SK-N-SH (cell line): Measurements from ENCODE around the gene FBXO42. TPM values are rescaled to one million over a fixed set of nuclear protein-coding genes. Genes with fewer than 3 reads are reported as not detected.

Experiments used
- CTCF ChIA-PET: fragments of 300-600, 350-600 bp; formaldehyde crosslinking; extraction: SDS; loops from one replicate; lab custom pipeline; 2021; lab: Yijun Ruan, JAX
- POLR2A ChIA-PET: fragments of 350-600 bp; sonication (Branson Sonifier 250); formaldehyde crosslinking; extraction: SDS; loops from one replicate; lab custom pipeline; 2020; ENCODE audit warnings: antibody characterized with exemption, inconsistent platforms; lab: Yijun Ruan, JAX
- DNase-seq: peaks from one replicate; pipeline ENCODE4 v3.0.0; 2012
- H2AFZ ChIP-seq: fragments of 200-600 bp; sonication (generic); 2 replicates; pipeline ENCODE4 v1.8.1; 2016; ENCODE audit warnings: antibody characterized with exemption, mild to moderate bottlenecking, low read depth
- H3F3A ChIP-seq: fragments of 200-600 bp; sonication (generic); replicated peaks from 2 replicates; pipeline ENCODE3; 2016; ENCODE audit warnings: antibody characterized with exemption, mild to moderate bottlenecking; ENCODE audit not compliant: insufficient read depth
- H3K27ac ChIP-seq, 2 experiments: fragments of 200-500 bp in 1 of 2; fragments of 200-600 bp in 1 of 2; sonication (Bioruptor generic) in 1 of 2; sonication (generic), shearing (Covaris generic) in 1 of 2; 2 replicates each; pipeline versions ENCODE4 v1.5.1 to v1.6.1; 2014 to 2016; ENCODE audit warnings: low read depth in 2 of 2, inconsistent platforms in 1 of 2, low read length in 1 of 2, mild to moderate bottlenecking in 1 of 2, mixed read lengths in 1 of 2
- H3K27me3 ChIP-seq: fragments of 200-600 bp; sonication (generic), shearing (Covaris generic); 2 replicates; pipeline ENCODE4 v1.6.1; 2016; ENCODE audit warnings: mixed run types; ENCODE audit not compliant: insufficient read depth
- H3K36me3 ChIP-seq, 2 experiments: fragments of 200-500 bp in 1 of 2; fragments of 200-600 bp in 1 of 2; sonication (Bioruptor generic) in 1 of 2; sonication (generic) in 1 of 2; replicated peaks in 1 of 2; 2 replicates each; pipeline versions ENCODE3 to v1.5.1; 2014 to 2016; ENCODE audit warnings: low read length in 1 of 2, mild to moderate bottlenecking in 1 of 2; ENCODE audit not compliant: insufficient read depth in 2 of 2, control insufficient read depth in 1 of 2
- H3K4me1 ChIP-seq, 2 experiments: fragments of 200-500 bp in 1 of 2; fragments of 200-600 bp in 1 of 2; sonication (Bioruptor generic) in 1 of 2; sonication (generic), shearing (Covaris generic) in 1 of 2; 2 replicates each; pipeline versions ENCODE4 v1.5.1 to v1.6.1; 2014 to 2016; ENCODE audit warnings: low read depth in 1 of 2, low read length in 1 of 2, mixed run types in 1 of 2; ENCODE audit not compliant: insufficient read depth in 2 of 2, control insufficient read depth in 1 of 2
- H3K4me2 ChIP-seq: fragments of 200-600 bp; sonication (generic), shearing (Covaris generic); 2 replicates; pipeline ENCODE4 v1.6.1; 2017; ENCODE audit warnings: mixed run types
- H3K4me3 ChIP-seq, 2 experiments: fragments of 200-500 bp in 1 of 2; fragments of 200-600 bp in 1 of 2; sonication (Bioruptor generic) in 1 of 2; sonication (generic), shearing (Covaris generic) in 1 of 2; 2 replicates each; pipeline versions ENCODE4 v1.5.1 to v1.8.1; 2014 to 2016; ENCODE audit warnings: low read depth in 2 of 2, inconsistent platforms in 1 of 2, low read length in 1 of 2, mild to moderate bottlenecking in 1 of 2, mixed read lengths in 1 of 2, moderate library complexity in 1 of 2
- H3K79me2 ChIP-seq: fragments of 200-600 bp; sonication (generic); 2 replicates; pipeline ENCODE4 v1.8.1; 2017; ENCODE audit warnings: mild to moderate bottlenecking; ENCODE audit not compliant: insufficient read depth
- H3K9ac ChIP-seq: fragments of 200-600 bp; sonication (generic); 2 replicates; pipeline ENCODE4 v1.6.1; 2017; ENCODE audit warnings: mixed run types
- H3K9me2 ChIP-seq: fragments of 200-600 bp; sonication (generic); 2 replicates; pipeline ENCODE4 v1.6.1; 2017; ENCODE audit warnings: mixed run types
- H3K9me3 ChIP-seq: fragments of 200-600 bp; sonication (generic); 2 replicates; pipeline ENCODE4 v1.6.1; 2017; ENCODE audit warnings: mixed run types, mild to moderate bottlenecking, moderate library complexity
- H4K20me1 ChIP-seq: fragments of 200-600 bp; sonication (generic); 2 replicates; pipeline ENCODE4 v1.6.1; 2017; ENCODE audit warnings: mild to moderate bottlenecking, mixed run types; ENCODE audit not compliant: insufficient read depth
- EP300 ChIP-seq, 2 experiments: IDR thresholded peaks; 2 replicates each; pipeline versions ENCODE4 v1.4.0 to v1.6.1; 2012; ENCODE audit warnings: borderline replicate concordance in 1 of 2, low read depth in 1 of 2, low read length in 1 of 2
- FOSL2 ChIP-seq: IDR thresholded peaks from 2 replicates; pipeline ENCODE4 v1.4.0; 2012; ENCODE audit warnings: low read depth, mild to moderate bottlenecking, moderate library complexity, borderline replicate concordance
- FOXM1 ChIP-seq: IDR thresholded peaks from 2 replicates; pipeline ENCODE4 v1.4.0; 2012; ENCODE audit warnings: low read depth, mild to moderate bottlenecking
- GATA2 ChIP-seq: sonication (generic); formaldehyde crosslinking; IDR thresholded peaks from 2 replicates; pipeline ENCODE4 v1.5.0; 2020; ENCODE audit warnings: mild to moderate bottlenecking, missing genetic modification reagents
- NFIC ChIP-seq: IDR thresholded peaks from 2 replicates; pipeline ENCODE4 v1.4.0; 2012; ENCODE audit warnings: borderline replicate concordance
- RAD21 ChIP-seq: IDR thresholded peaks from 2 replicates; pipeline ENCODE4 v1.6.1; 2012; ENCODE audit warnings: mild to moderate bottlenecking, low read length
- RCOR1 ChIP-seq: fragments of 150-350 bp; IDR thresholded peaks from 2 replicates; pipeline ENCODE4 v1.6.1; 2017; ENCODE audit warnings: antibody characterized with exemption, low read length
- RFX5 ChIP-seq: IDR thresholded peaks from 2 replicates; pipeline ENCODE4 v1.6.1; 2012; ENCODE audit warnings: mild to moderate bottlenecking, improper control_type of control experiment, low read length
- RXRA ChIP-seq: IDR thresholded peaks from 2 replicates; pipeline ENCODE4 v1.4.0; 2012; ENCODE audit warnings: low read depth, mild to moderate bottlenecking, borderline replicate concordance
- SMC3 ChIP-seq: IDR thresholded peaks from 2 replicates; pipeline ENCODE4 v1.6.1; 2012; ENCODE audit warnings: low read depth, low read length, improper control_type of control experiment
- TAF1 ChIP-seq: IDR thresholded peaks from 2 replicates; pipeline ENCODE4 v1.6.1; 2012; ENCODE audit warnings: low read depth, mild to moderate bottlenecking, low read length, moderate library complexity, borderline replicate concordance
- WGBS: methylation state at CpG from one replicate; pipeline ENCODE4 v1.1.6; 2017; ENCODE audit warnings: low lambda C conversion rate; 5-methylcytosine and 5-hydroxymethylcytosine counted together
- polyA plus RNA-seq, 3 experiments: library from polyadenylated mRNA; depleted of rRNA; stranded (reverse); fragments of >200 nt; gene quantifications; 2 replicates each; pipeline ENCODE4 v1.2.3, GENCODE V29; 2012
- TF ChIP-seq, protein P1 (sequence below): fragments of 150-350 bp; IDR thresholded peaks from 2 replicates; pipeline ENCODE4 v1.6.1; 2016; ENCODE audit warnings: mild to moderate bottlenecking, low read depth, low read length
- TF ChIP-seq, protein P2 (sequence below): fragments of 150-350 bp; IDR thresholded peaks from 2 replicates; pipeline ENCODE4 v1.6.1; 2017; ENCODE audit warnings: antibody characterized with exemption, low read length, low read depth, borderline replicate concordance
- TF ChIP-seq, protein P3 (sequence below): IDR thresholded peaks from 2 replicates; pipeline ENCODE4 v1.4.0; 2012; ENCODE audit warnings: low read depth, borderline replicate concordance

Gene FBXO42
- polyA plus RNA-seq, 1 of the 3 experiments (the other 2 are of a cell fraction): 8.6 TPM

DNA sequence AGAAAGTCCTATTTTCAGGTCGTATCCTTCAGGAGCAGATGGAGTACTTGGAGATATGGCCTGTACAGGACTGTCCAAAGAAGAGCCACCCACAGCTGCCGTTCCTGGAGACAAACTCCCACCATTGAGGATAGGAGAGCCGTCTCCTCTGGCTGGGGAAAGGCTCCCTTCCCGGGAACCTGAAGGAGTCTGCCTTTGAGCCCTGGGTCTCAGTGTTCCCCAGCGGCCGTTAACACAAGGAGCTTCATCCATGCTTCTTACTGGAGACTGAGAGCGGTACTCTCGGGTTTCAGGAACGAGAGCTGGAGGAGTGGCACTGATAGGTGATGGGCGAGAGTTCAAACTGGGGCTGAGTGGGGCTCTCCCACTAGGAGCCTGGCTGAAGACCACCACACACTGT is 100.9 kb downstream of the FBXO42 start:
- no peaks in the 10 kb centered on the region for H3K9me3 ChIP-seq
- H4K20me1 ChIP-seq: no peaks in the 10 kb centered on the region
- H3K9me2 ChIP-seq: no peaks in the 10 kb centered on the region
- no peaks in the 10 kb centered on the region for H3K79me2 ChIP-seq
- DNase-seq: no peak
- POLR2A ChIA-PET: no interaction called here
- peaks cover 23 to 73% of the 10 kb centered on the region in 2 experiments for H3K4me1 ChIP-seq
- CTCF ChIA-PET: interaction anchor here (1.1 to 3.5 kb wide), 2 partner anchors 8 to 172 kb away, joined by 4 to 22 read pairs; no protein-coding TSS in a partner anchor
- no peaks in the 10 kb centered on the region for H3K27me3 ChIP-seq
- H3F3A ChIP-seq: peaks cover 16% of the 10 kb centered on the region
- H3K36me3 ChIP-seq: peaks cover 19 to 58% of the 10 kb centered on the region in 2 experiments
- TF ChIP-seq, protein P1, sequence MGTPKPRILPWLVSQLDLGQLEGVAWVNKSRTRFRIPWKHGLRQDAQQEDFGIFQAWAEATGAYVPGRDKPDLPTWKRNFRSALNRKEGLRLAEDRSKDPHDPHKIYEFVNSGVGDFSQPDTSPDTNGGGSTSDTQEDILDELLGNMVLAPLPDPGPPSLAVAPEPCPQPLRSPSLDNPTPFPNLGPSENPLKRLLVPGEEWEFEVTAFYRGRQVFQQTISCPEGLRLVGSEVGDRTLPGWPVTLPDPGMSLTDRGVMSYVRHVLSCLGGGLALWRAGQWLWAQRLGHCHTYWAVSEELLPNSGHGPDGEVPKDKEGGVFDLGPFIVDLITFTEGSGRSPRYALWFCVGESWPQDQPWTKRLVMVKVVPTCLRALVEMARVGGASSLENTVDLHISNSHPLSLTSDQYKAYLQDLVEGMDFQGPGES: no peak
- TF ChIP-seq RCOR1 (no peak), GATA2 (no peak), TAF1 (no peak), FOXM1 (no peak), FOSL2 (no peak), RXRA (no peak), SMC3 (no peak), NFIC (no peak), EP300 (IDR thresholded peaks at IDR 0.05; ENCODE audit: borderline replicate concordance in 1 of 2, low read depth in 1 of 2, low read length in 1 of 2) (no peak), RFX5 (no peak), RAD21 (no peak)
- TF ChIP-seq, protein P2, sequence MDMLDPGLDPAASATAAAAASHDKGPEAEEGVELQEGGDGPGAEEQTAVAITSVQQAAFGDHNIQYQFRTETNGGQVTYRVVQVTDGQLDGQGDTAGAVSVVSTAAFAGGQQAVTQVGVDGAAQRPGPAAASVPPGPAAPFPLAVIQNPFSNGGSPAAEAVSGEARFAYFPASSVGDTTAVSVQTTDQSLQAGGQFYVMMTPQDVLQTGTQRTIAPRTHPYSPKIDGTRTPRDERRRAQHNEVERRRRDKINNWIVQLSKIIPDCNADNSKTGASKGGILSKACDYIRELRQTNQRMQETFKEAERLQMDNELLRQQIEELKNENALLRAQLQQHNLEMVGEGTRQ: no peak
- TF ChIP-seq, protein P3, sequence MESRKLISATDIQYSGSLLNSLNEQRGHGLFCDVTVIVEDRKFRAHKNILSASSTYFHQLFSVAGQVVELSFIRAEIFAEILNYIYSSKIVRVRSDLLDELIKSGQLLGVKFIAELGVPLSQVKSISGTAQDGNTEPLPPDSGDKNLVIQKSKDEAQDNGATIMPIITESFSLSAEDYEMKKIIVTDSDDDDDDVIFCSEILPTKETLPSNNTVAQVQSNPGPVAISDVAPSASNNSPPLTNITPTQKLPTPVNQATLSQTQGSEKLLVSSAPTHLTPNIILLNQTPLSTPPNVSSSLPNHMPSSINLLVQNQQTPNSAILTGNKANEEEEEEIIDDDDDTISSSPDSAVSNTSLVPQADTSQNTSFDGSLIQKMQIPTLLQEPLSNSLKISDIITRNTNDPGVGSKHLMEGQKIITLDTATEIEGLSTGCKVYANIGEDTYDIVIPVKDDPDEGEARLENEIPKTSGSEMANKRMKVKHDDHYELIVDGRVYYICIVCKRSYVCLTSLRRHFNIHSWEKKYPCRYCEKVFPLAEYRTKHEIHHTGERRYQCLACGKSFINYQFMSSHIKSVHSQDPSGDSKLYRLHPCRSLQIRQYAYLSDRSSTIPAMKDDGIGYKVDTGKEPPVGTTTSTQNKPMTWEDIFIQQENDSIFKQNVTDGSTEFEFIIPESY: no peak
- H2AFZ ChIP-seq: no peak overlapping the region
- H3K9ac ChIP-seq: no peak overlapping the region
- H3K27ac ChIP-seq: 0 out of 4 replicates have a peak overlapping the region, but pooled peaks of 1 of the 2 experiments have one; percentile 28
- H3K4me3 ChIP-seq: no peak overlapping the region
- H3K4me2 ChIP-seq: no peak overlapping the region
- WGBS: 97% methylated on average over 10 of the region's 10 CpGs
